NB4 (cell line): ENCODE results near the gene USP37.

Experiments
- POLR2A ChIP-seq: IDR thresholded peaks from 2 replicates; pipeline ENCODE4 v1.6.1; 2011; ENCODE audit warnings: mild to moderate bottlenecking; ENCODE audit not compliant: insufficient read length; ENCODE audit errors: extremely low read depth
- TF ChIP-seq, protein P1 (sequence below): IDR thresholded peaks from one replicate; pipeline ENCODE4 v1.5.1; 2012; ENCODE audit warnings: low read depth, low read length

DNA sequence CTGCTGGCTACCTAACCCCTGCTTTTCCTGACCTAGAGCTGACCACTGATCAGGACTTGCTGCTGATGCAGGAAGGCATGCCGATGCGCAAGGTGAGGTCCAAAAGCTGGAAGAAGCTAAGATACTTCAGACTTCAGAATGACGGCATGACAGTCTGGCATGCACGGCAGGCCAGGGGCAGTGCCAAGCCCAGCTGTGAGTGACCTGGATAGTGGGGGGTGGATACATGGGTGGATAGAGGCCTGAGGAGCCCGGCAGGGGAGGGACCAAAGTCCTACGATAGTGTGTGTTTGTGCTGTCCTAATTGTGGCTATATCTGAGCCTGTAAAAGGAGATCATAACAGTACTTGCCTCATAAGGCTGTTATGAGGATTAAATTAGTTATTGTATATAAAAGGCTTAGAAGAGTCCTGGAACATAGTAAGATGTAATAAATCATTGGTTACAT lies 47.7 kb upstream of the USP37 start:
- TF ChIP-seq, protein P1, sequence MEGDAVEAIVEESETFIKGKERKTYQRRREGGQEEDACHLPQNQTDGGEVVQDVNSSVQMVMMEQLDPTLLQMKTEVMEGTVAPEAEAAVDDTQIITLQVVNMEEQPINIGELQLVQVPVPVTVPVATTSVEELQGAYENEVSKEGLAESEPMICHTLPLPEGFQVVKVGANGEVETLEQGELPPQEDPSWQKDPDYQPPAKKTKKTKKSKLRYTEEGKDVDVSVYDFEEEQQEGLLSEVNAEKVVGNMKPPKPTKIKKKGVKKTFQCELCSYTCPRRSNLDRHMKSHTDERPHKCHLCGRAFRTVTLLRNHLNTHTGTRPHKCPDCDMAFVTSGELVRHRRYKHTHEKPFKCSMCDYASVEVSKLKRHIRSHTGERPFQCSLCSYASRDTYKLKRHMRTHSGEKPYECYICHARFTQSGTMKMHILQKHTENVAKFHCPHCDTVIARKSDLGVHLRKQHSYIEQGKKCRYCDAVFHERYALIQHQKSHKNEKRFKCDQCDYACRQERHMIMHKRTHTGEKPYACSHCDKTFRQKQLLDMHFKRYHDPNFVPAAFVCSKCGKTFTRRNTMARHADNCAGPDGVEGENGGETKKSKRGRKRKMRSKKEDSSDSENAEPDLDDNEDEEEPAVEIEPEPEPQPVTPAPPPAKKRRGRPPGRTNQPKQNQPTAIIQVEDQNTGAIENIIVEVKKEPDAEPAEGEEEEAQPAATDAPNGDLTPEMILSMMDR, result no peak
- no peak for TF ChIP-seq POLR2A
